Epithelial cell of proximal tubule (primary cell): ENCODE results near the gene STK10. TPM values are rescaled to one million over a fixed set of nuclear protein-coding genes. Genes with fewer than 3 reads are reported as not detected.
A peak's percentile ranks its signal among the peaks of the same experiment; 100 is the strongest.

Source experiments
- DNase-seq: peaks from one replicate; pipeline ENCODE4 v3.0.0-alpha.2; 2011; ENCODE audit warnings: low read depth
- H3K4me3 ChIP-seq: 2 replicates; pipeline ENCODE4 v1.5.1; 2011; ENCODE audit warnings: low read depth, mild to moderate bottlenecking, low read length
- total RNA-seq: library from RNA; depleted of rRNA; stranded (reverse); fragments of >200 nt; gene quantifications from 2 replicates; pipeline ENCODE4 v1.2.3, GENCODE V29; 2015
- TF ChIP-seq, protein P1 (sequence below): conservative IDR thresholded peaks from 2 replicates; pipeline ENCODE4 v1.5.1; 2012; ENCODE audit warnings: low read depth, mild to moderate bottlenecking, low read length

STK10 gene
- total RNA-seq, 1 donor from 2014 or later, result 22.4 TPM

DNA sequence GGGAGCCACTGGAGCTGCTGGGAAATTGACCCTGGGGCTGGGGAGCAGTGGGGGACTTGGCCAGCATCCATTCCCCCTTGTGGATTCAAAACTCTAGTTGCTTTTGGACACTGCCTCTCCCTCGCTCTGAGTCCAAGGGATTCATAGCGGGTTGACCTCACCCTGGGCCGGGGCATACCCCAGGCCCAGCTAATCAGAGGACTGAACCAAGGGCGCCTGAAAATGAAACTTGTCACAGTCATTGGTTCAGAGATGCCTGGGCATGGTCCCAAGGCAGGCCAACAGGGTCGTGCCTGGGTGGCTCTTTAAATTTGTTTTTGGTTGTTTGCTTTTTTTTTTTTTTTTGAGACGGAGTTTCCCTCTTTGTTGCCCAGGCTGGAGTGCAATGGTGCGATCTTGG, 22.6 kb downstream of the STK10 start:
- H3K4me3 ChIP-seq, result no peak overlapping the region
- TF ChIP-seq, protein P1, sequence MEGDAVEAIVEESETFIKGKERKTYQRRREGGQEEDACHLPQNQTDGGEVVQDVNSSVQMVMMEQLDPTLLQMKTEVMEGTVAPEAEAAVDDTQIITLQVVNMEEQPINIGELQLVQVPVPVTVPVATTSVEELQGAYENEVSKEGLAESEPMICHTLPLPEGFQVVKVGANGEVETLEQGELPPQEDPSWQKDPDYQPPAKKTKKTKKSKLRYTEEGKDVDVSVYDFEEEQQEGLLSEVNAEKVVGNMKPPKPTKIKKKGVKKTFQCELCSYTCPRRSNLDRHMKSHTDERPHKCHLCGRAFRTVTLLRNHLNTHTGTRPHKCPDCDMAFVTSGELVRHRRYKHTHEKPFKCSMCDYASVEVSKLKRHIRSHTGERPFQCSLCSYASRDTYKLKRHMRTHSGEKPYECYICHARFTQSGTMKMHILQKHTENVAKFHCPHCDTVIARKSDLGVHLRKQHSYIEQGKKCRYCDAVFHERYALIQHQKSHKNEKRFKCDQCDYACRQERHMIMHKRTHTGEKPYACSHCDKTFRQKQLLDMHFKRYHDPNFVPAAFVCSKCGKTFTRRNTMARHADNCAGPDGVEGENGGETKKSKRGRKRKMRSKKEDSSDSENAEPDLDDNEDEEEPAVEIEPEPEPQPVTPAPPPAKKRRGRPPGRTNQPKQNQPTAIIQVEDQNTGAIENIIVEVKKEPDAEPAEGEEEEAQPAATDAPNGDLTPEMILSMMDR, result no peak
- DNase-seq, result no peak

DNA sequence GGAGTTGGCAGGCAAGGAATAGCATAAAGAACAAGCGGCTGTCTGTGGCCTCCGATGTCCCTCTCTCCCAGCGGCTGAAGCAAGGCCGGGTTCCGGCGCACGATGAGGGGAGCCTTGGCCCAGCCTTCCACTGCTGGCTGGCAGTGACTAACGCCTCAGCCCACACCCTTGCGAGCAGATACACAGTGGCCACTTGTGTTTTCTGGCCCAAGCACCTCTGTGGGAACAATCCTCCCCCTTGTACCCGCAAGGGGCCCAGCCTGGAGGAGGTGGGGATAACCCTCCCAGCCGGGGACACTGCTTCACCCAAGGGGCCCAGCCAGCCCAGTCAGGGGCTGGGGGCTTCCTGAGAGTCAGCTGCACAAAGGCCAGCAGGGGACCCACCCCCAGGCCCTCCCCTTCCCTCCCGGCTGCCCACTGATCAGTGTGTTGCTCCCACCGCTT, 23.2 kb downstream of the STK10 start:
- DNase-seq, result no peak
- H3K4me3 ChIP-seq, result no peak overlapping the region
- TF ChIP-seq, protein P1, result no peak

DNA sequence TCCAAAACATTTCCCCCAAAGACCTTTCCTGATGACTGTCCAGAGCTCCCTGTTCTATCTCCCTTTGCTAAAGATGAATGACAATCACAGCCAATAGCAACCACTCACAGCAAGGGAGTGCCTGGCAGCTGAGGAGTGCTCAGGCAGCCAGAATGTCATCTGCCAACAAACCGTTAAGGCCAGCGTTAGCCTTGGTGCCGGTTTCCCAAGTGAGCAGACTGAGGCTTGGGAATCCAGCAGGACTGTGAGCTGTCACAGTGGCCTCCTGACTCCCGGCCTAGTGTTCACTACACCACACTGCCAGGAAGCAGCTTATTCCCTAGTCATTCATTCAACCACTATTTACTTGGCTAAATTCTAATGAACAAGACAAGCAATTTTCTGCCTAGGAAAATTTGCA, 24.7 kb downstream of the STK10 start:
- no peak for DNase-seq
- H3K4me3 ChIP-seq, result no peak overlapping the region
- TF ChIP-seq, protein P1, result no peak

DNA sequence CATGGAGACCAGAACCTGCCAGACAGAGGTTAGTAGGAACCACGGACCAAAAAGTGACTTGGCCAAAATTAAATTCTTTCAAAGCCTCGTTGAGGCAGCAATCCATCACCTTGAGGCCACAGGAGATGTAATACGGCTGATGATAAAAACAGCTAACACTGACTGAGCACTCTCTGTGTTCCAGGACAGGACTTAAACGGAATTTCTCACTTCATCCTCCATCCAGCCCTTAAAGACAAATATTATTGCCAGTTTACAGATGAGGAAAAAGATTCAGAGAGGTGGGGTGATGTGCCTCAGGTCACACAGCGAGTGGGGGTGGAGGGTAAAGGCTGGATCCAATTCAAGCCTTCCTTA, 25.1 kb downstream of the STK10 start:
- TF ChIP-seq, protein P1, result no peak
- DNase-seq, result no peak
- H3K4me3 ChIP-seq, result no peak overlapping the region

DNA sequence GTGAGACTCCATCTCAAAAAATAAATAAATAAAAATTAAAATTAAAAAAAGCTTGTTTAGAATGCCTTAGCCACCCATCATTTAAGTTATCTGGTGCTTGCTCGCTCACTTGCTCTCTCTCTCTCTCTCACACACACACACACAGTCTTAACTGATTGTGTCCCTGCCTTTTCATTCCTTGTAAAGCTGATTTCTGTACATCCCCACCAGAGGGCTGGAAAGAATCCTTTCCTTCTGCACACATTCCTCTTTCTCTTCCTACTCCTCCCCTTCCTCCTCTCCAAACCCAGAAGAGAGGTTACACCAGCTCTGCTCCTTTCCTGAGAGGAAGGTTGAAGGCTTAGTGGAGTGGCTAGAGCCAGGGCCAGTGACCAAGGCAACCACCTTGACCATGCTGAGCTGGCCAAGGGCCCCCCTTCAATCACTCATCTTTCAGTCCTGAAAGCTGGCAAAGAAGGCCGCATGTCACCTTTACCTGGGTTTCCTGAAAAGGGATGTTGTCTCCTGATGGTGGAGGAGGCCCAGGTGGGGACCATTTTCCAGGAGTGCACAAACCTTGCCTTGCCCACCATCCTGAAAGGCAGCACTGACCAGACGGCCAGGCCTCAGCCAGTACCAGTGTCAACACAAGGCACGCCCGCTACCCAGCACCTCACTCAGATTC, 25.6 kb downstream of the STK10 start:
- DNase-seq, result no peak
- TF ChIP-seq, protein P1, result peak; percentile 16
- H3K4me3 ChIP-seq, result no peak overlapping the region

DNA sequence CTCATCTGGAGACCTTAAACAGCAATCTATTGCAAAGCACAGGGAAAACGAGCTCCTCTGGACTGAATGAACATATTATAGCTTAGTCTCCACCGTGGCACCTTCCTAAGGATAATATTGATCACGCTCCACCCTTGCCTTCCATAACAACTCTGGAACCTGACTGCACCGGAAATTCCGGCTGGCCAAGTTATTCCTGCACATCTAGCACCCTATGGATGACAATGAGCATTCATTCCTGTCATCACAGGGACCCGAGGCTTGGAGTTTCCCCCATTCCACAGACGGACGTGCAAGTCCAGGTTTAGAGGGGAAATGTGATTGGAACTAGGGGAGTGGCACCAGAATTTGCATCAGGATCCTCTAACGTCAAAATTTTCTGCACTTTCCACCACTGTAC, 27.5 kb downstream of the STK10 start:
- H3K4me3 ChIP-seq, result no peak overlapping the region
- no peak for DNase-seq
- TF ChIP-seq, protein P1, result no peak

DNA sequence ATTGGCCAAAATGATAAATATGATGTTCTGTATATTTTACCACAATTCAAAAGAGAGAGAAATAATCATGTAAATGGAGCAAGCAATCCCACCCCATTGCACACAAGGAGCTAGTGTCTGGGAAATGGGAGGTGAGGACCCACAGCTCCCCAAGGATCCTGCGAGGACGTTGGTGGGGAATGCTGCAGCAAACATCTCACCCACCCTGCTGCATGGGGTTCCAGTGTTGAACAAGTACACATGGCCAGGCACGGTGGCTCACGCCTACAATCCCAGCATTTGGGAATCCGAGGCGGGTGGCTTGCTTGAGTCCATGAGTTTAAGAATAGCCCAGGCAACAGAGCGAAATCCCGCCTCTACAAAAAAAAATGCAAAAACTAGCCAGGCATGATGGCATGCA, 29.0 kb downstream of the STK10 start:
- DNase-seq, result no peak
- TF ChIP-seq, protein P1, result no peak
- no peak overlapping the region for H3K4me3 ChIP-seq
